ENCODE results near the gene ZFYVE9.
"Not testable (repeated sequence)": the region's sequence is repeated elsewhere in the genome, so short reads cannot be mapped to it uniquely, and the experiment has no call there.

Gene ZFYVE9, protein sequence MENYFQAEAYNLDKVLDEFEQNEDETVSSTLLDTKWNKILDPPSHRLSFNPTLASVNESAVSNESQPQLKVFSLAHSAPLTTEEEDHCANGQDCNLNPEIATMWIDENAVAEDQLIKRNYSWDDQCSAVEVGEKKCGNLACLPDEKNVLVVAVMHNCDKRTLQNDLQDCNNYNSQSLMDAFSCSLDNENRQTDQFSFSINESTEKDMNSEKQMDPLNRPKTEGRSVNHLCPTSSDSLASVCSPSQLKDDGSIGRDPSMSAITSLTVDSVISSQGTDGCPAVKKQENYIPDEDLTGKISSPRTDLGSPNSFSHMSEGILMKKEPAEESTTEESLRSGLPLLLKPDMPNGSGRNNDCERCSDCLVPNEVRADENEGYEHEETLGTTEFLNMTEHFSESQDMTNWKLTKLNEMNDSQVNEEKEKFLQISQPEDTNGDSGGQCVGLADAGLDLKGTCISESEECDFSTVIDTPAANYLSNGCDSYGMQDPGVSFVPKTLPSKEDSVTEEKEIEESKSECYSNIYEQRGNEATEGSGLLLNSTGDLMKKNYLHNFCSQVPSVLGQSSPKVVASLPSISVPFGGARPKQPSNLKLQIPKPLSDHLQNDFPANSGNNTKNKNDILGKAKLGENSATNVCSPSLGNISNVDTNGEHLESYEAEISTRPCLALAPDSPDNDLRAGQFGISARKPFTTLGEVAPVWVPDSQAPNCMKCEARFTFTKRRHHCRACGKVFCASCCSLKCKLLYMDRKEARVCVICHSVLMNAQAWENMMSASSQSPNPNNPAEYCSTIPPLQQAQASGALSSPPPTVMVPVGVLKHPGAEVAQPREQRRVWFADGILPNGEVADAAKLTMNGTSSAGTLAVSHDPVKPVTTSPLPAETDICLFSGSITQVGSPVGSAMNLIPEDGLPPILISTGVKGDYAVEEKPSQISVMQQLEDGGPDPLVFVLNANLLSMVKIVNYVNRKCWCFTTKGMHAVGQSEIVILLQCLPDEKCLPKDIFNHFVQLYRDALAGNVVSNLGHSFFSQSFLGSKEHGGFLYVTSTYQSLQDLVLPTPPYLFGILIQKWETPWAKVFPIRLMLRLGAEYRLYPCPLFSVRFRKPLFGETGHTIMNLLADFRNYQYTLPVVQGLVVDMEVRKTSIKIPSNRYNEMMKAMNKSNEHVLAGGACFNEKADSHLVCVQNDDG (N-terminal part only)

DNA sequence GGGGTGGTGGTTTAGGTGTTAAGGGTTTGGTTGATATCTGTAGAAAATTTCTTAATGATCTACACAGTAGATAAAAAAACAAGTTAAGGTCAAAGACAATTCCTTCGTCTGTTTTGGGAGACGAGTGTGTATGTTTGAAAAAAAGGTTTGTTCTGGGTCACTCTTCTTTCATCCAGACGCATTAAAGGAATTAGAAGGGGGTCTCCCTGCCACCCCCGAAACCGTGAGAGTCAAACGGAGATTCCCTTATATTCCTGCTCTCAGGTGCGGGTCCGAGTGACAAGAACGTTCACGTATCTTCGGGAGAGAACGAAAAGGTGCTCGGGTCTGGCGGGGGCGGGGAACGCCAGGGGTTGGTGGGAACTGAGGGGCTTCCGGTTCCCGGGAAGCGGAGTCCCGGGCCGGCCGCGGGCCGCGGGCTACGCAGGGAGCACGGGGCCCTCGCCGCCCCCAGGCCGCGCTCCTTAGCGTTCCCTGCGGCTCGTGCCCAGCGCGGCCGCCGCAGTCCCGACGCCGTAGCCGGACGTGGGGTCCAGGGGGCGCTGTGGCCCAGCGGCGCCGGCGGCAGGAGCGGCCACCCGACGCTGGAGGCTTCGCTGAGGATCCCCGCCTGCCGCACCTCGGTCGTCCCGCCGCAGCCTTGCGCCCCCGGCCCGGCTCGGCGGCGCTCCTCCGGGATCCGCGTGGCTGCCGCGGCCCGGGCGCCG is at the start of gene ZFYVE9:
Gene ZFYVE9, plus strand, starts transcription at position 577 of the 707 bp plus-strand sequence. CDS start 91,118 bp downstream, outside the sequence.
- peak; percentile 79 for DNase-seq

DNA sequence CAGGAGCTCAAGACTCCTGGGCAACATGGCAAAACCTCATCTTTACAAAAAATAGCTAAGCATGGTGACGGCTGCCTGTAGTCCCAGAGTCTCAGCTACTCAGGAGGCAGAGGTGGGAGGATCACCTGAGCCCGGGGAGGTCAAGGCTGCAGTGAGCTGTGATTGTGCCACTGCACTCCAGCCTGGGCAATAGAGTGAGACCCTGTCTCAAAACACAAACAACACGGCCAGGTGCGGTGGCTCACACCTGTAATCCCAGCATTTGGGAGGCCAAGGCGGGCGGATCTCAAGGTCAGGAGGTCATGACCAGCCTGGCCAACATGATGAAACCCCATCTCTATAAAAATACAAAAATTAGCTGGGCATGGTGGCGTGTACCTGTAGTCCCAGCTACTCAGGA is 47.6 kb upstream of the ZFYVE9 start:
- not testable (repeated sequence) for DNase-seq

DNA sequence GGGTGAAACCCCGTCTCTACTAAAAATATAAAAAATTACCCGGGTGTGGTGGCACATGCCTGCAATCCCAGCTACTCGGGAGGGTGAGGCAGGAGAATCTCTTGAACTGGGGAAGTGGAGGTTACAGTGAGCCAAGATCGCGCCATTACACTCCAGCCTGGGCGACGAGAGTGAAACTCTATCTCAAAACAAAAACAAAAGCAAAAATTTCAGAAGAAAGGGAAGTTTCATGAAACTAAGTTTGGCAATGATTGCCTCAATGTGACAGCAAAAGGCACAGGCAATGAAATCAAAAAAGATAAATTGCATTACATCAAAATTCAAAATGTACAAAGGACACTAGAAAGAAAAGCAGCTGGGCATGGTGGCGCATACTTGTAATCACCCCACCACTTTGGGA is 45.7 kb upstream of the ZFYVE9 start:
- no peak for DNase-seq

DNA sequence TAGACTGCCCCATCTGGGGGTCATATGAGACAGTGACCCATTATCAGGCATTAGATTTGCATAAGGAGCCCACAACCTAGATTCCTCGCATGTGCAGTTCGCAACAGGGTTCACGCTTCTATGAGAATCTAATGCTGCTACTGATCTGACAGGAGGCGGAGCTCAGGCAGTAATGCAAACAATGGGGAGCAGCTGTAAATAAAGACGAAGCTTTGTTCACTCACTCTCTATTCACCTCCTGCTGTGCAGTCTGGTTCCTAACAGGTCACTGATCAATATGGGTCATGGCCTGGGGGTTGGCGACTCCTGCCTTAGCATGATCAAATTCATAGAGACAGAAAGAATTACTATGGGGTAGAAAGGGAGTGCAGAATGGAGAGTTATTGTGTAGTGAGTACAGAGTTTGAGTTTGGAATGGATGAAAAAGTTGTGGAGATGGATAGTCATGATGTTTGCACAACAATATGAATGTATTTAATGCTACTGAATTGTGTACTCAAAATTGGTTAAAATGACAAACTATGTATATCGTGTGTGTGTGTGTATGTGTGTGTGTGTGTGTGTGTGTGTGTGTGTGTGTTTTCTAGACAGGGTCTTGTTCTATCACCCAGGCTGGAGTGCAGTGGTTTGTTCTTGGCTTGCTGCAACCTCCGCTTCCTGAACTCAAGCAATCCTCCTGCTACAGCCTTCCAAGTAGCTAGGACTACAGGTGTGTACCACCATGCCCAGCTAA is 43.6 kb upstream of the ZFYVE9 start:
- DNase-seq, result no peak

DNA sequence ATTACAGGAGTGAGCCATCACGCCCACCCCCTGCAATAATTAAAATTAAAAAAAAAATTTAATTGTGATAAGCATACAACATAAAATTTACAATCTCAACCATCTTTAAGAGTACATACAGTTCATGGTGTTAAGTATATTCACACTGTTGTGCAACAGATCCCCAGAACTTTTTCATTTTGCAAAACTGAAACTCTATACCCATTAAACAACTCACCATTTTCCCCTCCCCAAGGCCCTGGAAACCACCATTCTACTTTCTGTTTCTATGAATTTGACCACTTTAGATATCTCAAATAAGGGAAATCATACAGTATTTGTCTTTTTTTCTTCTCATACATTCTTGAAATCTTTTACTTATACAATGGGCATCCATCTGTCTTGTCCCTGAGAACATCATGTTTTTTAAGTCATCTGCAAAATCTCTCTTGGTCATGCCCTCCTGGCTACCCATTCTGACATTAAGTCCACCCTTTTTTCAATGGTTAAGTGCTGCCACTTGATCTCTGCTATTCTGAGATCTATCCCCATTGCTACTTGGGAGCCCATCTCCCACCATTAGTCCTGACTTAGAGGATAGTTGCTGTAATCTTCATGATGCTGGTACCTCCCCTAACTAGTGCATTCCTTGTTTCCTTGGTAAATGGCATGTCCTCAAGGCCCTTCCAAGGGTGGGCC is 39.4 kb upstream of the ZFYVE9 start:
- no peak for DNase-seq

DNA sequence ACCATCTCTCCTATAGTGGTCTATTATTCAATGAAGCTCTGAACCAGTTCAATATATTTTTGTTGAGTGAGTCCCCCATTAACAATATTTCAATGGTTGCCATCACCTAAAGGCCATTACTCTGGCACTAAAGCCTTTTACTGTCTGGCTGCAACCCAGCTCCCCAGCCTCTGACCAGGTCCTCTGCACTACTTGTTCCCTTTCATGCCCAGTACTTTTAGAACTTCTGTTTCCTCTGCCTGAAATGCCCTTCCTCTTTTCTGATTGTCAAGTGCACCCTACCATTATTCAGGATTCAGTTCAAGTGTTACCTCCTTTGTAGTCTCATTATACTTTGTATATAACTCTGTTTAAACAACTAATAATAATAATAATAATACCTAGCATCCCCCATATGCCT is 30.4 kb upstream of the ZFYVE9 start:
- DNase-seq, result no peak

DNA sequence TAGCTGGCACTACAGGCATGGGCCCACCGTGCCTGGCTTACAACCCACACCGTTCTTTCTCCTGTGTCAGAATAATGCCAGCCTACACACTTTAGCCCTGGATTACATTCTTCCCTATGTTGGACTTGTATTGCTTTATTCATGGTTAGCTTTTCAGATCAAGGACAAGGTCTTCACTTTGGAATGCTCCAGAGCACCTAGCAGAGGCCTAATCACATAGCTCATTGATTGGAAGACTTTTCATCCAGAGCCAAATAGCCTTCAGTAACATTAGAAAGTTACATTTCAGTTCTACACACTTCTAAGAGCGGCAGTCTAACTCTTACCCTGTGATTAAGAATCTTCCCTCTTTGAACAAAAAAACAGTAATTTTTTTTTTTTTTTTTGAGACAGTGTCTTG is 29.4 kb upstream of the ZFYVE9 start:
- DNase-seq, result no peak

DNA sequence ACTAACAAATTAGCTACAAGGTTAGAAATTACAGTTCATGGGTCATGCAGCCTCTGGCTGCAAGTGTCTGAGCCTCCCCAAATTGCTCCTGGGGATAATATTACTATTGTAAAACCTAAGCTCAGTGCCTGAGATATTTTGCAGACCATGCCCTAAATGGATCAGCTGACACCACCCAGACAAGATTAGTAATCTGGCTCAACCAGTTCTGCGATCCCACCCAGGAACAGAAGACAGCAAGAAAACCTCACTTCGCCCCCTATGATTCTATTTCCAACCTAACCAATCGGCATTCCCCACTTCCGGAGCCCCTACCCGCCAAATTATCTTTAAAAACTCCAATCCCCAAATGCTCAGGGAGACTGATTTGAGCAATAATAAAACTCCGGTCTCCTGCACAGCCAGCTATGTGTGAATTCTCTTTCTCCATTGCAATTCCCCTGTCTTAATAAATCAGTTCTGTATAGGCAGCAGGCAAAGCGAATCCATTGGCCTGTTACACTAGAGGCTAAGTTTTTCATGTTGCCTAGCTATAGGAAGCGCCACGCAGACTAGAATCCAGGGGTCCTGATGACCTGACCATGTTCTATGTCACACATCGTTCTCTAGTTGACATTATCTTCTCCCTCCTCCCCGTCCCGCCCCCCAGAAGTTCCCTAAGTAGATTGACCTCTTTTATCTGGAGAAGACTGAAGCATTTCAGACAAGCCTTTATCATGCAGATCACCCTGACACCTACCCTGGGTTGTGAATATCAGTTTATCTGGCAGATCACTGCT is 22.4 kb upstream of the ZFYVE9 start:
- DNase-seq, result no peak

DNA sequence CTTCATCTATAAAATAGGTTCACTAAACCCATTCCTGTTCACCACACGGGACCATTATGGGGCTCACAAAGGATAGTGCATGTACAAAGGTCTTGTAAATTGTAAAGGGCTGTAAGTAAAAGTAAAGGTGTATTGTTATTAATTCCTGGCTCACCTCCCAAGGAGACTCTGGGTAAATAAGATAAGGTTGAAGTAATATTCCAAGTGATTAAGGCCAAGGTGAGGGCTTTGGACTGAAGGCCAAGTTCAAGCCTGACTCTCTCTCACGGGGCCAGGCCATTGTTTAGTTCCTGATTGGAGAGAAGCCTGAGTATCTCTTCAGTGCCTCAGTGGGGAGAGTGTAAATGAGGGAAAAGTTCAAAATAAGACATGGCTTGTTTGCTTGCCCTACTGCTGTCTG is 19.5 kb upstream of the ZFYVE9 start:
- DNase-seq, result no peak

DNA sequence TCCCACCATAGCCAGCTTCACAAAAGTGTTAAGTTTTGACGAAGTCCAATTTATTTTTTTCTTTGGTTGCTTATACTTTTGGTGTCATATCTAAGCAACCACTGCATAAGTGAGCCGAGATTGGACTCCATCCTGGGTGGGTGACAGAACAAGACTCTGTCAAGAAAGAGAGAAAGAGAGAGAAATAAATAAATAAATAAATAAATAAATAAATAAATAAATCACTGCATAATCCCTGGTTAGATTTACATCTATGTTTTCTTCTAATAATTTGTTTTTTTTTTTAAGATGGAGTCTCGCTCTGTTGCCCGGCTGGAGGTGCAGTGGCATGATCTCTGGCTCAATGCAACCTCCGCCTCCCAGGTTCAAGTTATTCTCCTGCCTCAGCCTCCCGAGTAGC is 18.3 kb upstream of the ZFYVE9 start:
- no peak for DNase-seq

DNA sequence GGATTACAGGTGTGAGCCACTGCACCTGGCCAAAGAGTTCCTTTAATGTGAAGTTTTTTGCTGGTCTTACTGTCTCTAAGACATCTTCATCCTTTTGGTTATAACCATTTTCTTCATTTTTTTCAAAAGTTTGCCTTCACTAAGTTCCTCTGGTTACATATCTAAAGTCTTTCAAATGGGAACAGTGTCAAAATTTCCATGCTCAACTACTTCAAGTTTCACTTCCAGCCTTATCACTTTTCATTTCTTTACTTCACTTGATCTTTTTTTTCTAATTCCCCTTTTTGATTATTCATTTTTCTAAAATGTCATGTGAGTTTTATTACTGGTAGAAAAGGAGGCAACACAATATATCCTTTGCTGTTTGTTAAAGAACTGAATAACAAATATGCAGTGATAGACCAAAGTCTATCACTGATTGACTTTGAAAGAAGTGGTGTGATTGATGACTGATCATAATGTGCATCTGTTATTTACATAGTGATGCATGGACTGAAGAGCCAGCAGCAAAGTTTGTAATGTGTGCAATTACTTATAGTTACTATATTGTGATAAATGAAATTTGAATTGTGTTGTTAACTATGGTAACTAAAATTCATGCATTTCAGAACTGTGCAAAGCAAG is 16.0 kb upstream of the ZFYVE9 start:
- DNase-seq, result no peak

DNA sequence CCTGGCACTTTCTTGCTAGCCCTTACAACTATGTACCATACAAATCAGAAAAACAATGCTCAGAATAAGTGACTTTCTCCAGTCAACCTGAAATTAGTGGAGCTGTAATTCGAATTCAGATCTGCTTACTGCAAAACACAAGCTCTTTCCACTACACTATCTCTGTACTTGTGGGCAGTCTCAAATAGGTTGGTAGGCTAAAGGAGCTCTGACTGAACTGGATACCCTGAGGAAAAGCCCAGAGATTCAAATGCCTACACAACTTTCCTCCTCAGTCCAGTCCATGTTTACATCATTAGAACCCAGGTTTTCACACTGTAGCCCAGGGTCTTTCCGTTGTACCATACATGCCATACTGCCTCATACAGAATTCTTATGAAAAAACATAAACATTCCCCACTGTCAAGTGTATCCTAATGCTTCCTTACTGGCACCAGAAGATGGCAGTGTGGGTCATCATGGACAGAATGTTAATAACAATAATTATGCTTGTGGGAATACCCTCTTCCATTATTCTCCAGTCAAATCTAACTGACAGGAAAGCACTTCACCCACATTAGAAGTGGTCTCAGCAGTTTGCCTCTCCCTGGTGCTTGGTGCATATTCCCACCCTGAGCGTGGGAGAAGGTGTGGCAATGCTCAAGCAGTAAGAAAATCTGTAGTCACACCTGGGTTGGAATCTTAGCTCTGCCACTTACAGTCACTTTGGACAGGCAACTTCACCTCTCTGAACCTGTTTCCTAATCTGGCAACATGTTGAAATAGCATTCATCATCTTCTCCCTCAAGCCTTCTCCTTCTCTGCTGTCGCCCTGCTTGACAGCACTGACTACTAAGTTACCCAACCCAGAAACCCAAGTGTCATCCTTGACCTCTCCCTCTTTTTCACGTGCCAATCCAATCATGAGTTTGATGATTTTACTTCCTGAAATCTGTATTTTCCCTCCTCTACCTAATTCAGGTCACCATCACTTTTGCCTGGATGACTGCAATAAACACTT is 14.4 kb upstream of the ZFYVE9 start:
- peak; percentile 37 for DNase-seq

DNA sequence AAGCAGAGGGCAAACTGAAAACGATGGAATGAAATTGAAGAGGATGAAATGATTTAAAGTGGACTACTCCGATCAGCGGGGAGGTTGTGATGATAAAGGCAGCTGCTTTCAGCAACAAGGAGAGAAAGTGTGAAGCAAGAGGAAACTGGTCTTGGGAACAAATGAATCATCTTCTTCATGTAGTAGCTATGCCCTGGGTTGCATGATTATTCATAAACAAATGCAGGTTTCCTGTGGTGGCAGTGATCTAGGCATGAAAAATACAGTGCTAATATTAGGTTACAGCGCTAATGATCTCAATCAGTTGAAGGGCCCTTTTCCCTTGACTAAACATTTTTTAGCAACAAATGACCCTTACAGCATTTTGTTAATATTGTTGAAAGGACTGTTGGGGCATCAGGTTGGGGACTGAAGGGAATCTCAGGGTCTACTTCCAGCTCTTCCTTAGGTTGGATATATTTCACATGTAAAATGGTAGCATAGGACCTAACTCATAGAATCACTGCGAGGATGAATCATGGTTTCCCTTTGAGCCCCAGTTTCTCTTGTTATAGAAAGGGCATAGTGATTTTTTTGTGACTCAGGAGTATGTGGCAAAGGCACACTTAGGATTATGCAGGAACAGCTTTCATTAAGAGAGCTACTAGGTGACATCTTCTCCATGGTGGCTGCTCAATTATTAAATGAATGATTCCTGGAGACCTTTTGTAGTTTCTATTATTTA is 1.9 kb upstream of the ZFYVE9 start:
- DNase-seq, result peak; percentile 32

DNA sequence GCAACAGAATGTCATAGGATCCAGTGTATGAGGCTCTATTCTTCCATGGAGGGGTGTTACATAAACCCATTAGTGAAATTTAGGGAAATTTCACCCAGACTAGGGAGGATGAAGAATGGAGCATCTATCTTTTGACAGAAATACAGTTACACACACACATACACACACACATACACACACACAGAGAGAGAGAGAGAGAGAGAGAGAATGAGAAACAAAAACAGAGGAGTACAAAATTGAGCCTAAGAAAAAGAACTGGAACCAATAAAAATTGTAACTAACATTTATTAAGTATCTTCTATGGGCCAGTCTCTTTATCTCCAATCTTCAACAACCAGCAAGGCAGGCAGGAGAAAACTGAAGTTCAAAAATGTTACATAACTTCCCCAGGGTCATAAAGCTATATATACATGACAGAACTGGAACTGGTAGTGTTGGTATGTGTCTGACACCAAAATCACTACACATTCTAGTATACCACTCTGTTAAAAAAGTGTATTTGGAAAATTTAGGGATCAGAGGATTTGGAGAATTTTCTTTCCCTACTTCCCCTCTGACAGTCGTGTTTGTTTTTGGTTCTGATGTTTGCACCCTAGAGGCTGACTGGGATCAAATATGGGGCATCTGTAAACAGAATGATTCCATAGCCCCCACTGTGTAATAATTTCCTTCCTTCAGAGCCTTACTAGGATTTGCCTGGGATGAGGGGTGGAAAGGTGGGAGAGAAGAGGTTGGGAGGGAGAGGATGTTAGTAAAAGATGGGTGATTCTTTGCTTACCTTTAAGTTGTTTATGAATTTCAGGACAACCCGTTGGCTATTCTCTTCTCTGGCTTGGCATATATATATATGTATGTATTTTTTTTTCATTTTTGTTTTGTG is 1.0 kb upstream of the ZFYVE9 start:
- no peak for DNase-seq

DNA sequence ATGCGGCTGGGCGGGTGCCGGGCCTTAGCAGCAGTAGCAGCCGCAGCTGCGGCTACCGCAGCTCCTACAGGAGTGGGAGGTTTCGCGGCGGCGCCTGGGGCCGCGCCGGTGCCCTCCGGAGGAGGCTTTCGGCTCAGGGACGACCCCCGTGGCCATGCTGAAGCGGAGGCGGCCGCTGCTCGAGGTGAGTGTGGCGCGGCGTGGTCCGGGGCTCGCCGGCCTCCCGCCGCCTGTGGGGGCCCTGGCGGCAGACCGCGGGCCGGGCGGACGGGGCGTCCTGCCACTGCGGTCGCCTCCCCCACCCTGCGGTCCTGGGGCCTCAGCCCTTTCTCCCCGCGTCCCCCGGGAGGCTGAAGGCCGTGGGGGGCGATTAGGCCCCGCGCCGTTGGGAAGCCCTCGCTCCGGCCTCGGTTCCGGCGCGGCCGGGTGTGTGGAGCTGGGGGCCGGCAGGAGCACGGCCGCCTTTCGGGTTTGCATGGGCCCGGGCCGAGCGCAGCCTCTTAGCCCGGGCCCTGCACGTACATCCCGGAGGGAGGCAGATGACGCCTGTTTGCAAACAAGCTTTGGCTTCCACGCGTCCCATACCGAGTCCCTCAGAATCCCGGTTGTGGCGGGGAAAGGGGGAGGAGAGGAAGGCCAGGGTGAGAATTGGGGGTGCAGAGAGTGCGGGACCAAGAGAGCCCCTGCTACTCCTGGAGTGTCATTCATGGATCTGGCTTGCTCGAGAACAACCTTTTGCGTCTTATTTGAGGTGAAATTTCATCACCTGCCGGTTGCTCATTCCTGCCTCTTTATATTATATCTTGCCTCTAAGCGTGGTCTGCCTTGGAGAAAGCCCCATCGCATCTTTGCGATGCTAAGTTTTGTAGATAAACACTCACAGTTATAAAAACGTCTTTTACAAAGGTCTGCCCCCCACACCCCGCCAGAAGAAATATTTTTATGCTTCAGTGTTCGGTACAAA is 613 bp downstream of the ZFYVE9 start:
- peak; percentile 55 for DNase-seq

DNA sequence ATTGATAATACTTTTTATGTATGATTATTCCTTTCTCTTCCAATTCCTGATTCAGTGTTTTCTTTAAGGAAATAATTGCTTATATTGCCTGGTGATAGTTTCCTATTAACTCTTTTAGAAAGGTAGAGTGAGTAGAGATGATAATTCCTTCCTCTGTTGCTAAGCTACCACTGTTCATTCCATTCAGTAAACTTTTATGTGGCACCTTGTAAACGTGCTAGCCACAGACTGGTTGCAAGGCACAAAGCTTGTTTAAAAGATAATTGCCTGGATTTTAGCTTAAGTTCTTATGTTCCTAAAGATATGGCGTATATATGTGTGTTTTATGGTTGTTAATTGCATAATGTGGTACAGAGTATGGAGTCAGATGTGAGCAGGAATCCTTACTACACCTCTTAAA is 3.2 kb downstream of the ZFYVE9 start:
- DNase-seq, result no peak

All from stimulated activated CD4-positive, alpha-beta T cell treated with anti-CD3 and anti-CD28 coated beads, Interleukin-15, amount 100 ng/mL, for 24 hours (primary cell).